ENCODE data around the gene MCM6.

MCM6 gene

GRCh38 chr2:135803278-135803677 lies 73.0 kb downstream of the MCM6 start:
- ATAC-seq, result no peak
- TF ChIP-seq ISL1 (CRISPR knock-in tag; IDR thresholded peaks at IDR 0.05), result no peak
- no peak for TF ChIP-seq POU6F1 (CRISPR knock-in tag; IDR thresholded peaks at IDR 0.05; ENCODE audit: borderline replicate concordance, low read depth)
- no peak for TF ChIP-seq ZNF70 (CRISPR knock-in tag; IDR thresholded peaks at IDR 0.05)
- no peak for TF ChIP-seq ZNF565 (CRISPR knock-in tag; conservative IDR thresholded peaks at IDR 0.05; ENCODE audit: low read depth)
- TF ChIP-seq TSHZ2 (CRISPR knock-in tag; IDR thresholded peaks at IDR 0.05), result no peak
- no peak for TF ChIP-seq SNAI2 (CRISPR knock-in tag; IDR thresholded peaks at IDR 0.05)
- TF ChIP-seq RARB (CRISPR knock-in tag; IDR thresholded peaks at IDR 0.05), result no peak

- ATAC-seq, result no peak
- TF ChIP-seq ISL1 (CRISPR knock-in tag; IDR thresholded peaks at IDR 0.05) (no peak), POU6F1 (CRISPR knock-in tag; IDR thresholded peaks at IDR 0.05; ENCODE audit: borderline replicate concordance, low read depth) (no peak), ZNF8 (CRISPR knock-in tag; IDR thresholded peaks at IDR 0.05) (no peak), ARNTL (CRISPR knock-in tag; IDR thresholded peaks at IDR 0.05; ENCODE audit: borderline replicate concordance, low read depth) (no peak)
Measured at GRCh38 chr2:135802350-135802749, 73.9 kb downstream of the MCM6 start.

- no peak for ATAC-seq
- TF ChIP-seq ZFP30 (CRISPR knock-in tag; IDR thresholded peaks at IDR 0.05) (no peak), ZFP3 (CRISPR knock-in tag; IDR thresholded peaks at IDR 0.05) (no peak), CSDC2 (CRISPR knock-in tag; IDR thresholded peaks at IDR 0.05) (no peak), ZNF565 (CRISPR knock-in tag; conservative IDR thresholded peaks at IDR 0.05; ENCODE audit: low read depth) (no peak), ZNF8 (CRISPR knock-in tag; IDR thresholded peaks at IDR 0.05) (no peak), GLIS3 (CRISPR knock-in tag; IDR thresholded peaks at IDR 0.05) (no peak), OSR1 (CRISPR knock-in tag; IDR thresholded peaks at IDR 0.05) (no peak), POU6F1 (CRISPR knock-in tag; IDR thresholded peaks at IDR 0.05; ENCODE audit: borderline replicate concordance, low read depth) (no peak), PATZ1 (CRISPR knock-in tag; IDR thresholded peaks at IDR 0.05; ENCODE audit: borderline replicate concordance) (no peak), ZNF70 (CRISPR knock-in tag; IDR thresholded peaks at IDR 0.05) (no peak), CSRNP3 (CRISPR knock-in tag; IDR thresholded peaks at IDR 0.05) (no peak), TSHZ2 (CRISPR knock-in tag; IDR thresholded peaks at IDR 0.05) (no peak), ISL1 (CRISPR knock-in tag; IDR thresholded peaks at IDR 0.05) (no peak), TOX (CRISPR knock-in tag; IDR thresholded peaks at IDR 0.05; ENCODE audit: borderline replicate concordance) (no peak), SNAI2 (CRISPR knock-in tag; IDR thresholded peaks at IDR 0.05) (no peak), ARNTL (CRISPR knock-in tag; IDR thresholded peaks at IDR 0.05; ENCODE audit: borderline replicate concordance, low read depth) (no peak)
Measured at GRCh38 chr2:135800513-135801460, 75.5 kb downstream of the MCM6 start.
